Measurements from ENCODE around the gene PHTF2.

The PHTF2 gene

GRCh38 chr7:78002715-78003114, 204.1 kb downstream of the PHTF2 start:
- DNase-seq = no peak

GRCh38 chr7:78006063-78006755, 207.6 kb downstream of the PHTF2 start:
- no peak for DNase-seq

All from stimulated activated CD4-positive, alpha-beta T cell treated with anti-CD3 and anti-CD28 coated beads, Interleukin-4, amount 100 ng/mL, for 1 hour (primary cell).